HG03457 (cell line): ENCODE results near the gene PMEL.
"Not testable (repeated sequence)": the region's sequence is repeated elsewhere in the genome, so short reads cannot be mapped to it uniquely, and the experiment has no call there.

Experiments
- ATAC-seq: cut with Tn5 transposase; IDR thresholded peaks from one replicate; pipeline ENCODE4 v1.9.1; 2021; ENCODE audit warnings: moderate number of reproducible peaks; ENCODE audit not compliant: unreplicated experiment

The PMEL gene

GRCh38 chr12:55965941-55966407 is at the start of gene PMEL:
TSS of gene PMEL (minus strand) at chr12:55966042. CDS start at chr12:55966011, 31 bp downstream.
- ATAC-seq: no peak

- ATAC-seq: no peak
Measured at GRCh38 chr12:56014205-56014604, 48.4 kb upstream of the PMEL start.

- no peak for ATAC-seq
Measured at GRCh38 chr12:56013482-56013881, 47.6 kb upstream of the PMEL start.

GRCh38 chr12:56011509-56012090 is 45.8 kb upstream of the PMEL start:
- no peak for ATAC-seq

- no peak for ATAC-seq
Measured at GRCh38 chr12:56010111-56010570, 44.3 kb upstream of the PMEL start.

GRCh38 chr12:56007564-56008559 is 42.0 kb upstream of the PMEL start:
- ATAC-seq: no peak

GRCh38 chr12:56004211-56004610 is 38.4 kb upstream of the PMEL start:
- no peak for ATAC-seq

- not testable (repeated sequence) for ATAC-seq
Measured at GRCh38 chr12:56003376-56003775, 37.5 kb upstream of the PMEL start.

- ATAC-seq: no peak
Measured at GRCh38 chr12:56001487-56002100, 35.8 kb upstream of the PMEL start.

- not testable (repeated sequence) for ATAC-seq
Measured at GRCh38 chr12:55999999-56000540, 34.2 kb upstream of the PMEL start.

GRCh38 chr12:55999522-55999921 is 33.7 kb upstream of the PMEL start:
- ATAC-seq: not testable (repeated sequence)

- ATAC-seq: no peak
Measured at GRCh38 chr12:55997535-55997859, 31.7 kb upstream of the PMEL start.

- peak; percentile 98 for ATAC-seq
Measured at GRCh38 chr12:55996715-55997534, 31.1 kb upstream of the PMEL start, which contains the start of gene SUOX. TSS of gene SUOX (plus strand) at chr12:55997276. CDS start at chr12:56002222, 4,946 bp downstream.

GRCh38 chr12:55996201-55996714 is 30.4 kb upstream of the PMEL start:
- ATAC-seq: no peak

- no peak for ATAC-seq
Measured at GRCh38 chr12:55995366-55995765, 29.5 kb upstream of the PMEL start.

- ATAC-seq: no peak
Measured at GRCh38 chr12:55993230-55993853, 27.5 kb upstream of the PMEL start.

- ATAC-seq: no peak
Measured at GRCh38 chr12:55991110-55991509, 25.3 kb upstream of the PMEL start.

GRCh38 chr12:55985976-55986375 is 20.1 kb upstream of the PMEL start:
- ATAC-seq: not testable (repeated sequence)

- ATAC-seq: no peak
Measured at GRCh38 chr12:55985341-55985740, 19.5 kb upstream of the PMEL start.

GRCh38 chr12:55984861-55985260 is 19.0 kb upstream of the PMEL start:
- no peak for ATAC-seq
